A549 (cell line): ENCODE measurements around the gene BRI3. TPM values are rescaled to one million over a fixed set of nuclear protein-coding genes. Genes with fewer than 3 reads are reported as not detected.

Source experiments
- ATAC-seq, 2 experiments: fragments of 200-7000 bp in 1 of 2; fragments of >200 bp in 1 of 2; cut with Nextera tagmentation in 1 of 2; cut with Tn5 transposase in 1 of 2; 3 replicates each; pipeline versions ENCODE4 v1.8.0 to v1.9.1; 2018 to 2020; ENCODE audit warnings: mild to moderate bottlenecking in 1 of 2, moderate library complexity in 1 of 2
- CTCF ChIA-PET: fragments of 300-600 bp; sonication (Branson Sonifier 250); formaldehyde crosslinking; extraction: SDS; loops from one replicate; lab custom pipeline; 2021; ENCODE audit warnings: antibody characterized with exemption, inconsistent platforms; lab: Yijun Ruan, JAX
- POLR2A ChIA-PET: fragments of 350-600 bp; formaldehyde crosslinking; extraction: SDS; loops from one replicate; lab custom pipeline; 2021; ENCODE audit warnings: antibody characterized with exemption, inconsistent platforms; lab: Yijun Ruan, JAX
- DNase-seq, 2 experiments: peaks; one replicate each; pipeline versions ENCODE4 v3.0.0 to v3.0.0-alpha.2; 2011 to 2016; ENCODE audit warnings: low read depth in 1 of 2, low spot score in 1 of 2
- FAIRE-seq: peaks from 2 replicates; lab custom pipeline; 2011; peaks lifted over from hg19 to GRCh38; lab: Jason Lieb, UNC
- H3K27ac ChIP-seq, 2 experiments: fragments of >200 bp; sonication (Bioruptor Twin); formaldehyde crosslinking; 3 replicates each; pipeline ENCODE4 v1.5.1; 2016 to 2017
- H3K4me1 ChIP-seq: fragments of >200 bp; sonication (Bioruptor Twin); formaldehyde crosslinking; 3 replicates; pipeline ENCODE4 v1.6.1; 2016
- H3K4me2 ChIP-seq: fragments of >200 bp; sonication (Bioruptor Twin); formaldehyde crosslinking; 3 replicates; pipeline ENCODE4 v1.6.1; 2016
- H3K4me3 ChIP-seq: fragments of >200 bp; sonication (Bioruptor Twin); formaldehyde crosslinking; 3 replicates; pipeline ENCODE4 v1.5.1; 2016
- H3K9me3 ChIP-seq: fragments of >200 bp; sonication (Bioruptor Twin); formaldehyde crosslinking; 3 replicates; pipeline ENCODE4 v1.6.1; 2016
- BHLHE40 ChIP-seq: IDR thresholded peaks from 2 replicates; pipeline ENCODE4 v1.6.1; 2012; ENCODE audit warnings: low read depth, low read length, inconsistent platforms
- CBX2 ChIP-seq: fragments of 200-600 bp; sonication (generic); IDR thresholded peaks from 2 replicates; pipeline ENCODE4 v1.6.1; 2016; ENCODE audit warnings: low read depth, mild to moderate bottlenecking, borderline replicate concordance
- CEBPB ChIP-seq, 2 experiments: fragments of >200 bp in 1 of 2; sonication (Bioruptor Twin) in 1 of 2; formaldehyde crosslinking in 1 of 2; IDR thresholded peaks; 2 replicates each; pipeline ENCODE4 v1.6.1; 2012 to 2016
- EP300 ChIP-seq, 2 experiments: fragments of >200 bp; sonication (Bioruptor Twin); formaldehyde crosslinking; IDR thresholded peaks; 2 replicates in 1 of 2; 3 replicates in 1 of 2; pipeline ENCODE4 v1.6.1; 2016 to 2017
- ESRRA ChIP-seq: fragments of 150-350 bp; IDR thresholded peaks from 2 replicates; pipeline ENCODE4 v1.6.1; 2014; ENCODE audit warnings: mild to moderate bottlenecking, low read length, borderline replicate concordance
- FOXS1 ChIP-seq: fragments of 250-450 bp; sonication (Bioruptor Pico); IDR thresholded peaks from 2 replicates; pipeline ENCODE4 v1.5.0; 2020; ENCODE audit warnings: mild to moderate bottlenecking, moderate library complexity
- GATA3 ChIP-seq: IDR thresholded peaks from 2 replicates; pipeline ENCODE4 v1.6.1; 2012; ENCODE audit warnings: borderline replicate concordance
- HOXB5 ChIP-seq: fragments of 250-450 bp; sonication (Bioruptor Pico); IDR thresholded peaks from 2 replicates; pipeline ENCODE4 v1.5.0; 2020; ENCODE audit warnings: mild to moderate bottlenecking, moderate library complexity
- JUN ChIP-seq, 2 experiments: fragments of >200 bp; sonication (Bioruptor Twin); formaldehyde crosslinking; IDR thresholded peaks; 2 replicates in 1 of 2; 3 replicates in 1 of 2; pipeline ENCODE4 v1.6.1; 2016 to 2017
- JUNB ChIP-seq: fragments of >200 bp; sonication (Bioruptor Twin); formaldehyde crosslinking; IDR thresholded peaks from 2 replicates; pipeline ENCODE4 v1.6.1; 2016
- KDM5A ChIP-seq: fragments of 200-600 bp; sonication (generic); IDR thresholded peaks from 2 replicates; pipeline ENCODE4 v1.6.1; 2016; ENCODE audit warnings: antibody characterized with exemption, mild to moderate bottlenecking
- MAFK ChIP-seq: fragments of 450-650 bp; IDR thresholded peaks from 2 replicates; pipeline ENCODE4 v1.6.1; 2014; ENCODE audit not compliant: partially characterized antibody
- RFX5 ChIP-seq: fragments of 450-650 bp; IDR thresholded peaks from 2 replicates; pipeline ENCODE4 v1.7.1; 2014; ENCODE audit warnings: antibody characterized with exemption, mild to moderate bottlenecking, moderate library complexity
- SREBF2 ChIP-seq: fragments of 450-650 bp; IDR thresholded peaks from 2 replicates; pipeline ENCODE4 v1.6.1; 2014; ENCODE audit warnings: mild to moderate bottlenecking, moderate library complexity
- ZC3H11A ChIP-seq: fragments of 450-650 bp; IDR thresholded peaks from 2 replicates; pipeline ENCODE4 v1.6.1; 2014; ENCODE audit warnings: antibody characterized with exemption, mild to moderate bottlenecking
- ZSCAN20 ChIP-seq: fragments of 250-450 bp; sonication (Bioruptor Pico); IDR thresholded peaks from 2 replicates; pipeline ENCODE4 v1.8.0; 2022; ENCODE audit warnings: mild to moderate bottlenecking, moderate library complexity
- WGBS: methylation state at CpG from one replicate; pipeline ENCODE4 v1.1.6; 2017; ENCODE audit errors: missing lambda C conversion rate; 5-methylcytosine and 5-hydroxymethylcytosine counted together
- polyA plus RNA-seq, 4 experiments: library from polyadenylated mRNA; depleted of rRNA in 3 of 4; stranded (reverse); fragments of >200 nt; fragmentation: RNase III in 1 of 4; extraction: RNeasy Plus Mini Kit Qiagen cat#74134 plus additional on column Dnase treatment in 1 of 4; gene quantifications; 2 replicates in 3 of 4; 3 replicates in 1 of 4; pipeline ENCODE4 v1.2.3, GENCODE V29; 2011 to 2017
- TF ChIP-seq, protein P1 (sequence below): fragments of 250-450 bp; sonication (Bioruptor Pico); IDR thresholded peaks from 2 replicates; pipeline ENCODE4 v1.5.0; 2020; ENCODE audit warnings: low read depth, mild to moderate bottlenecking, moderate library complexity
- TF ChIP-seq, protein P2 (sequence below): IDR thresholded peaks from 2 replicates; pipeline ENCODE4 v1.6.1; 2012
- TF ChIP-seq, protein P3 (sequence below): fragments of 200-600 bp; sonication (generic); IDR thresholded peaks from 2 replicates; pipeline ENCODE4 v1.6.1; 2016; ENCODE audit warnings: antibody characterized with exemption, mild to moderate bottlenecking, moderate library complexity
- TF ChIP-seq, protein P4 (sequence below): fragments of >200 bp; sonication (Bioruptor Twin); formaldehyde crosslinking; IDR thresholded peaks from 3 replicates; pipeline ENCODE4 v1.6.1; 2016

BRI3 gene
- polyA plus RNA-seq, 2 of the 4 experiments (the other 2 are of a cell fraction), result 61.0 to 73.0 TPM

DNA sequence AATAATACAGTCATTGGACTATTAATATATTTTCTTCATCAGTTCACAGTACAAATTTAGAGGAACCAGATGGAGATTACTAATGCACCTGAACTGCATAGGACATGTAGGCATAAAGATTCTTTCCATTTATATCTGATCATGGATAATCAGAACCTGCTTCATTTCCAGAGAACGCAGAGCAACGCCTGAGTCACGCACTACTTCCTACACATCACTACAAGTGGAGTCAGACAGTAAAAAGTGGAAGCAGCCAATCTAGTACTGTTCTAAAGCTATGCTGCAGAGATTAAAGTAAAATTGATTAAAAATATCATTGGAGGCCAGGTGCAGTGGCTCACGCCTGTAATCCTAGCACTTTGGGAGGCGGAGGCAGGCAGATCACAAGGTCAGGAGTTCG is 43.3 kb downstream of the BRI3 start:
- ChIA-PET POLR2A (no interaction called here), CTCF (interaction anchor here (1.0 to 5.6 kb wide), 3 partner anchors 22 to 77 kb away, joined by 3 to 34 read pairs (median 3); partner anchors contain the start of gene BAIAP2L1)
- no peak for FAIRE-seq
- no peaks in the 10 kb centered on the region for H3K4me1 ChIP-seq
- no peak for ATAC-seq
- H3K27ac ChIP-seq, result no peak overlapping the region
- no peaks in the 10 kb centered on the region for H3K9me3 ChIP-seq
- DNase-seq, result no peak
- TF ChIP-seq, protein P1, sequence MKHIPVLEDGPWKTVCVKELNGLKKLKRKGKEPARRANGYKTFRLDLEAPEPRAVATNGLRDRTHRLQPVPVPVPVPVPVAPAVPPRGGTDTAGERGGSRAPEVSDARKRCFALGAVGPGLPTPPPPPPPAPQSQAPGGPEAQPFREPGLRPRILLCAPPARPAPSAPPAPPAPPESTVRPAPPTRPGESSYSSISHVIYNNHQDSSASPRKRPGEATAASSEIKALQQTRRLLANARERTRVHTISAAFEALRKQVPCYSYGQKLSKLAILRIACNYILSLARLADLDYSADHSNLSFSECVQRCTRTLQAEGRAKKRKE, result no peak
- TF ChIP-seq, protein P2, sequence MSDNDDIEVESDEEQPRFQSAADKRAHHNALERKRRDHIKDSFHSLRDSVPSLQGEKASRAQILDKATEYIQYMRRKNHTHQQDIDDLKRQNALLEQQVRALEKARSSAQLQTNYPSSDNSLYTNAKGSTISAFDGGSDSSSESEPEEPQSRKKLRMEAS, result no peak
- TF ChIP-seq RFX5, result no peak
- TF ChIP-seq ESRRA, result no peak
- TF ChIP-seq EP300 (IDR thresholded peaks at IDR 0.05), result no peak
- TF ChIP-seq ZSCAN20 (CRISPR knock-in tag), result no peak
- TF ChIP-seq, protein P3, sequence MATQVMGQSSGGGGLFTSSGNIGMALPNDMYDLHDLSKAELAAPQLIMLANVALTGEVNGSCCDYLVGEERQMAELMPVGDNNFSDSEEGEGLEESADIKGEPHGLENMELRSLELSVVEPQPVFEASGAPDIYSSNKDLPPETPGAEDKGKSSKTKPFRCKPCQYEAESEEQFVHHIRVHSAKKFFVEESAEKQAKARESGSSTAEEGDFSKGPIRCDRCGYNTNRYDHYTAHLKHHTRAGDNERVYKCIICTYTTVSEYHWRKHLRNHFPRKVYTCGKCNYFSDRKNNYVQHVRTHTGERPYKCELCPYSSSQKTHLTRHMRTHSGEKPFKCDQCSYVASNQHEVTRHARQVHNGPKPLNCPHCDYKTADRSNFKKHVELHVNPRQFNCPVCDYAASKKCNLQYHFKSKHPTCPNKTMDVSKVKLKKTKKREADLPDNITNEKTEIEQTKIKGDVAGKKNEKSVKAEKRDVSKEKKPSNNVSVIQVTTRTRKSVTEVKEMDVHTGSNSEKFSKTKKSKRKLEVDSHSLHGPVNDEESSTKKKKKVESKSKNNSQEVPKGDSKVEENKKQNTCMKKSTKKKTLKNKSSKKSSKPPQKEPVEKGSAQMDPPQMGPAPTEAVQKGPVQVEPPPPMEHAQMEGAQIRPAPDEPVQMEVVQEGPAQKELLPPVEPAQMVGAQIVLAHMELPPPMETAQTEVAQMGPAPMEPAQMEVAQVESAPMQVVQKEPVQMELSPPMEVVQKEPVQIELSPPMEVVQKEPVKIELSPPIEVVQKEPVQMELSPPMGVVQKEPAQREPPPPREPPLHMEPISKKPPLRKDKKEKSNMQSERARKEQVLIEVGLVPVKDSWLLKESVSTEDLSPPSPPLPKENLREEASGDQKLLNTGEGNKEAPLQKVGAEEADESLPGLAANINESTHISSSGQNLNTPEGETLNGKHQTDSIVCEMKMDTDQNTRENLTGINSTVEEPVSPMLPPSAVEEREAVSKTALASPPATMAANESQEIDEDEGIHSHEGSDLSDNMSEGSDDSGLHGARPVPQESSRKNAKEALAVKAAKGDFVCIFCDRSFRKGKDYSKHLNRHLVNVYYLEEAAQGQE, result no peak
- no peak for TF ChIP-seq MAFK
- TF ChIP-seq SREBF2, result no peak
- no peak for TF ChIP-seq JUNB
- TF ChIP-seq CEBPB (IDR thresholded peaks at IDR 0.05), result no peak
- TF ChIP-seq ZC3H11A, result no peak
- TF ChIP-seq GATA3, result no peak
- TF ChIP-seq FOXS1 (CRISPR knock-in tag), result no peak
- TF ChIP-seq JUN (IDR thresholded peaks at IDR 0.05), result no peak
- no peak for TF ChIP-seq BHLHE40
- TF ChIP-seq CBX2, result no peak
- TF ChIP-seq, all 56 proteins: peak for 0
- WGBS, result 97% methylated on average over 6 of the region's 6 CpGs
- Histone ChIP-seq H3K4me2 (no peak overlapping the region), H3K4me3 (no peak overlapping the region)

DNA sequence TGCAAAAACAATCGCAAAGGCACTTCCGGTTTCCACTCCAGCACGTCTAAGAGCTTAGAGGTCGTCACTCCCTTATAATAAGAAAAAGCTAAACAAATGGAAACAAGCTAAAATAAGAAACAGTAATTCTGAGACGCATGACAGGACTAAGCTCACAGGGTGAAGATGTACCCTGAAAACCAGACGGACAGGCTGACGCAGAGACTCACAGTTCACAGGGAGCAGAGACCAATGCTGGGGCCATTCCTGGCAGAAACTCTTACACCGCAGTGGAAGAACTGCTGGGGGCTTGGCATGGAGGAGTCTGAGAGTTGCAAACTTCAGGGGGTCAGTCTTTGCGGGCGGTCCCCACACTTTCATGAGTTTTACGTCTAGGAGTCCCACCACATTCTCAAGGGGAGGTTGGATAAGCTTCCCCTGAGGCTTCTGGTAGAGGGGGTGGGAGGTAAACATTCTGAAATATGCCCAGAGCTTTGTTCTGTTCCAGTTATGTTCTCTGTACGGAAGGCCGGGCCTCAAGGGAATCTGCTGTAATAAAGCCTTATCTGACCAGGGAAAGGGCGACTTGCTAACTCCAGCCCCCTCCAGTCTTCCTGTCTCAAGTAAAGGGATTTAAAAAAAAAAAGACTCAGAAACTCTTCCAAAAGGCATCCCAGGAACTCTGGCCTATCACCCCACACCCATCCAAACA is 47.8 kb downstream of the BRI3 start:
- Histone ChIP-seq H3K27ac (no peak overlapping the region), H3K4me2 (no peak overlapping the region), H3K4me3 (no peak overlapping the region), H3K9me3 (no peaks in the 10 kb centered on the region), H3K4me1 (peaks cover under 1% of the 10 kb centered on the region; the same call in 1 of the 3 replicates)
- ChIA-PET CTCF (interaction anchor here (0.9 to 1.6 kb wide), 2 partner anchors 13 to 17 kb away, joined by 3 to 4 read pairs; no protein-coding TSS in a partner anchor), POLR2A (no interaction called here)
- DNase-seq (no peak), FAIRE-seq (no peak), ATAC-seq (no peak; a peak in 2 of 6 replicates)
- 94% methylated on average over 14 of the region's 14 CpGs for WGBS
- TF ChIP-seq JUN (IDR thresholded peaks at IDR 0.05), result no peak
- TF ChIP-seq KDM5A, result no peak
- no peak for TF ChIP-seq HOXB5 (CRISPR knock-in tag)
- TF ChIP-seq, protein P4, sequence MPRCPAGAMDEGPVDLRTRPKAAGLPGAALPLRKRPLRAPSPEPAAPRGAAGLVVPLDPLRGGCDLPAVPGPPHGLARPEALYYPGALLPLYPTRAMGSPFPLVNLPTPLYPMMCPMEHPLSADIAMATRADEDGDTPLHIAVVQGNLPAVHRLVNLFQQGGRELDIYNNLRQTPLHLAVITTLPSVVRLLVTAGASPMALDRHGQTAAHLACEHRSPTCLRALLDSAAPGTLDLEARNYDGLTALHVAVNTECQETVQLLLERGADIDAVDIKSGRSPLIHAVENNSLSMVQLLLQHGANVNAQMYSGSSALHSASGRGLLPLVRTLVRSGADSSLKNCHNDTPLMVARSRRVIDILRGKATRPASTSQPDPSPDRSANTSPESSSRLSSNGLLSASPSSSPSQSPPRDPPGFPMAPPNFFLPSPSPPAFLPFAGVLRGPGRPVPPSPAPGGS, result no peak
- TF ChIP-seq, all 56 proteins: peak for 0
